ENCODE measurements around the gene CTNNA1.

Gene CTNNA1

DNA sequence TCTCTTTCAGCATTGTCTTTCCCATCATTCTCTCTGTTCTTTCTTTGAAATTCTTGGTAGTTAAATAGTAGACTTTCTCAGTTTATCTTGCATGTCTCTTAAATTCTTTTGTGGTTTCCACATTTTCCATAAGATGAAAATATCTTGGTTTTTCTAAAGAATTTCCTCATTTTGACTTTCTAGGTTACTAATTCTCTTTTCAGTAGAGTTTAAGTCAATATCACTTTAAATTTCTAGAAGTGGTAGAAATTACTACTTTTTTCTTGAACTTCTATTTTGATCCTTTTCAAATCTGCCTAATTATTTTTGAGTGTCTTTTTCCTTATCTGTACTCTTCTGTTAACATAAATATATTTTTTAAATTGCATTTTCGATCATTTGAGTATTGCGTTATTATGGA, 145.5 kb downstream of the CTNNA1 start:
- H3K4me3 ChIP-seq (ENCODE audit: control insufficient read depth, low read depth, low read length): no peak overlapping the region
- TF ChIP-seq, protein P1, sequence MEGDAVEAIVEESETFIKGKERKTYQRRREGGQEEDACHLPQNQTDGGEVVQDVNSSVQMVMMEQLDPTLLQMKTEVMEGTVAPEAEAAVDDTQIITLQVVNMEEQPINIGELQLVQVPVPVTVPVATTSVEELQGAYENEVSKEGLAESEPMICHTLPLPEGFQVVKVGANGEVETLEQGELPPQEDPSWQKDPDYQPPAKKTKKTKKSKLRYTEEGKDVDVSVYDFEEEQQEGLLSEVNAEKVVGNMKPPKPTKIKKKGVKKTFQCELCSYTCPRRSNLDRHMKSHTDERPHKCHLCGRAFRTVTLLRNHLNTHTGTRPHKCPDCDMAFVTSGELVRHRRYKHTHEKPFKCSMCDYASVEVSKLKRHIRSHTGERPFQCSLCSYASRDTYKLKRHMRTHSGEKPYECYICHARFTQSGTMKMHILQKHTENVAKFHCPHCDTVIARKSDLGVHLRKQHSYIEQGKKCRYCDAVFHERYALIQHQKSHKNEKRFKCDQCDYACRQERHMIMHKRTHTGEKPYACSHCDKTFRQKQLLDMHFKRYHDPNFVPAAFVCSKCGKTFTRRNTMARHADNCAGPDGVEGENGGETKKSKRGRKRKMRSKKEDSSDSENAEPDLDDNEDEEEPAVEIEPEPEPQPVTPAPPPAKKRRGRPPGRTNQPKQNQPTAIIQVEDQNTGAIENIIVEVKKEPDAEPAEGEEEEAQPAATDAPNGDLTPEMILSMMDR (conservative IDR thresholded peaks at IDR 0.05; ENCODE audit: control insufficient read depth, insufficient read depth, low read depth, low read length): no peak
- no peak for DNase-seq (ENCODE audit: low read depth)

GRCh38 chr5:138900281-138900965, 147.2 kb downstream of the CTNNA1 start:
- H3K4me3 ChIP-seq (ENCODE audit: control insufficient read depth, low read depth, low read length): no peak overlapping the region
- DNase-seq (ENCODE audit: low read depth): peak; percentile 50

DNA sequence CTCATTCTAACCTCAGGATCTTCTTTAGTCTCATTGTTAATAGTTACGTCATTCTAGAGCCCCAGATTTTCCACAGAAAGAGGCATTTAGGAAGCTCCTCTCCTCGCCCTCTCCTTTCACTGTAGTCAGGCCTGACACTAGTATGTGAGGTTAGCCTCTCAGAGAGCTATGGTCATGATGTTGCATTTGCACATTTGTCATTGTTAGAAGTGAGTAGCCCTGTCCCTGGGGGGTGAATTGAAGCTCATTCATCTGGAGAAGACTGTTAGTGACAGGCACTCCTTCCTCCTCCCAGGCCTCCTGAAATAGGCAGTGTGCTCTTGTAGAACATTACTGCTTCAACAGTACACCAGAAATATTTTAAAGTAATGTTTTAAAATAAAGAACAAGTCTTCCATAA, 148.5 kb downstream of the CTNNA1 start:
- TF ChIP-seq, protein P1 (conservative IDR thresholded peaks at IDR 0.05; ENCODE audit: control insufficient read depth, insufficient read depth, low read depth, low read length): no peak
- DNase-seq (ENCODE audit: low read depth): no peak
- H3K4me3 ChIP-seq (ENCODE audit: control insufficient read depth, low read depth, low read length): no peak overlapping the region

More at GRCh38 chr5:138900281-138900965, 147.2 kb downstream of the CTNNA1 start:
- TF ChIP-seq, protein P1 (conservative IDR thresholded peaks at IDR 0.05; ENCODE audit: control insufficient read depth, insufficient read depth, low read depth, low read length): no peak

DNA sequence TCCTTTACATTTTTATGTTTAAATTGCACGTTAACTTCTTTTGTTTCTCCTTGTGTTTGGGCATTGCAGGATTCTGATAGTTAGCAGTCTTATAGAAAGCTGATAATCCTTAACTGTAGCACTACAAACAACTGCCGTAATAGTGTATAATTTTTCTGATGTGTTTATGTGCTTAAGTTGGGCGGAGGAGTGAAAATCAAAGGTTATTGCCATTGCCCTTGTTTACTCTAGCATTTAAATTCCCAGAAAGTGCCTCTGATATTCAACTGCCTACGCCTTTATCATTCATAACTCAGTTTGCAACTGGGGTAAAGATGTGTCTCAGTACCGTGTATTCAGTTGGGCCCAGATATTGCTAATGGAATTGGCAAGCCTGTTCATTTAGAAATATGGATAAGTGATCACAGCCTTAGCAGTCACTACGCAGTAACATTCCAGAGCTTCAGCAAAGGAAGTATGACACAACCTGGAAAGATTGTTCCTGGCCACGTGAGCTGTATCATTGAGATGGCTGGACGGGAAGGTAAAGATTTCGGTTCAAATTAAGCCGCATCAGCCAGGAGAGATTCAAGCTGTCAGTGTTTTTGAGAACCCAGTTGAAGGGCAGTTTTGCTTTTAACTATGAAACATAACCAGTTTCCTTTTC, 150.0 kb downstream of the CTNNA1 start:
- TF ChIP-seq, protein P1 (conservative IDR thresholded peaks at IDR 0.05; ENCODE audit: control insufficient read depth, insufficient read depth, low read depth, low read length): no peak
- no peak overlapping the region for H3K4me3 ChIP-seq (ENCODE audit: control insufficient read depth, low read depth, low read length)
- peak; percentile 53 for DNase-seq (ENCODE audit: low read depth)

- H3K4me3 ChIP-seq (ENCODE audit: control insufficient read depth, low read depth, low read length): no peak overlapping the region
- DNase-seq (ENCODE audit: low read depth): peak; percentile 23
- TF ChIP-seq, protein P1 (conservative IDR thresholded peaks at IDR 0.05; ENCODE audit: control insufficient read depth, insufficient read depth, low read depth, low read length): no peak
Measured at GRCh38 chr5:138905541-138905940, 152.3 kb downstream of the CTNNA1 start.

GRCh38 chr5:138909734-138910133, 156.5 kb downstream of the CTNNA1 start:
- TF ChIP-seq, protein P1 (conservative IDR thresholded peaks at IDR 0.05; ENCODE audit: control insufficient read depth, insufficient read depth, low read depth, low read length): no peak
- no peak for DNase-seq (ENCODE audit: low read depth)
- no peak overlapping the region for H3K4me3 ChIP-seq (ENCODE audit: control insufficient read depth, low read depth, low read length)

Data from fibroblast of mammary gland (primary cell).